Lower leg skin (tissue), 4 donors: ENCODE measurements around the gene ALDH1A3. TPM values are rescaled to one million over a fixed set of nuclear protein-coding genes. Genes with fewer than 3 reads are reported as not detected.

Experiments
- DNase-seq, 2 donors: peaks; one replicate each; pipeline ENCODE4 v3.0.0-alpha.2; 2019; ENCODE audit warnings: low spot score in 2 of 2
- H3K4me3 ChIP-seq: fragments of 200-600 bp; sonication (generic); 2 replicates; pipeline ENCODE4 v1.5.1; 2017; ENCODE audit warnings: mild to moderate bottlenecking, low read depth; ENCODE audit not compliant: poor library complexity, severe bottlenecking
- CTCF ChIP-seq, 3 donors: fragments of 450-650 bp; IDR thresholded peaks; one replicate each; pipeline ENCODE4 v1.5.1; 2016; ENCODE audit warnings: antibody characterized with exemption in 3 of 3, mild to moderate bottlenecking in 3 of 3, moderate library complexity in 2 of 3
- POLR2A ChIP-seq, 2 donors: fragments of 450-650 bp; IDR thresholded peaks; one replicate each; pipeline ENCODE4 v1.6.1; 2016 to 2017; ENCODE audit warnings: antibody characterized with exemption in 2 of 2, mild to moderate bottlenecking in 1 of 2, moderate library complexity in 1 of 2
- WGBS, 2 donors: methylation state at CpG; one replicate each; pipeline ENCODE4 v1.1.5; 2018; 5-methylcytosine and 5-hydroxymethylcytosine counted together
- intact Hi-C: fragments of 100-400 bp; cut with DNase I; formaldehyde crosslinking; loops from one replicate; pipeline ENCODE4 v1.15.0; 2023; ENCODE audit warnings: low total_unique reads
- total RNA-seq, 4 donors: library from RNA; depleted of rRNA; stranded (reverse); fragments of >200 nt; gene quantifications; one replicate each; pipeline ENCODE4 v1.1.0, GENCODE V29; 2016

Gene ALDH1A3
- total RNA-seq, 4 donors from 2014 or later = 3.3 to 24.5 (median 8.7) TPM

- no peak for DNase-seq
- H3K4me3 ChIP-seq = no peak overlapping the region
- intact Hi-C loops = no loop called here
- WGBS, 2 donors = 90 to 92% methylated on average over 11 of the region's 11 CpGs
- TF ChIP-seq CTCF (IDR thresholded peaks at IDR 0.05) (no peak), POLR2A (IDR thresholded peaks at IDR 0.05) (no peak)
Measured at GRCh38 chr15:100878130-100878529, 1.5 kb upstream of the ALDH1A3 start.

GRCh38 chr15:100878648-100879047 is 983 bp upstream of the ALDH1A3 start:
- WGBS, 2 donors = 63 to 64% methylated on average over 12 of the region's 12 CpGs
- no peak overlapping the region for H3K4me3 ChIP-seq
- no peak for DNase-seq
- TF ChIP-seq CTCF (IDR thresholded peaks at IDR 0.05) = no peak
- intact Hi-C loops = no loop called here

GRCh38 chr15:100879061-100879463 is 569 bp upstream of the ALDH1A3 start:
- no peak overlapping the region for H3K4me3 ChIP-seq
- intact Hi-C loops = no loop called here
- no peak for DNase-seq
- TF ChIP-seq POLR2A (IDR thresholded peaks at IDR 0.05) = no peak
- WGBS, 2 donors = 9 to 13% methylated on average over 28 to 33 of the region's 62 CpGs

GRCh38 chr15:100880139-100880896 is 687 bp downstream of the ALDH1A3 start:
- TF ChIP-seq POLR2A (IDR thresholded peaks at IDR 0.05) = no peak
- no peak for TF ChIP-seq CTCF (IDR thresholded peaks at IDR 0.05)
- no peak overlapping the region for H3K4me3 ChIP-seq
- no peak for DNase-seq
- 29 to 49% methylated on average over 38 to 52 of the region's 80 CpGs for WGBS, 2 donors
- intact Hi-C loops = no loop called here

GRCh38 chr15:100880897-100881242 is 1.2 kb downstream of the ALDH1A3 start:
- intact Hi-C loops = no loop called here
- H3K4me3 ChIP-seq = no peak overlapping the region
- DNase-seq = no peak
- WGBS, 2 donors = 83 to 87% methylated on average over 10 of the region's 10 CpGs
- no peak for TF ChIP-seq CTCF (IDR thresholded peaks at IDR 0.05)
- no peak for TF ChIP-seq POLR2A (IDR thresholded peaks at IDR 0.05)

- DNase-seq = no peak
- intact Hi-C loops = no loop called here
- no peak overlapping the region for H3K4me3 ChIP-seq
- TF ChIP-seq POLR2A (IDR thresholded peaks at IDR 0.05) = no peak
- TF ChIP-seq CTCF (IDR thresholded peaks at IDR 0.05) = no peak
- 91 to 94% methylated on average over 14 of the region's 14 CpGs for WGBS, 2 donors
Measured at GRCh38 chr15:100881573-100882336, 2.1 kb downstream of the ALDH1A3 start.
